OCI-LY1 (cell line): ENCODE data around the gene KCNMB1.

Experiments
- CTCF ChIP-seq: fragments of 200-600 bp; sonication (generic), shearing (Covaris generic); IDR thresholded peaks from 2 replicates; pipeline ENCODE4 v1.5.1; 2017; ENCODE audit warnings: mild to moderate bottlenecking, antibody characterized with exemption, low read length, moderate library complexity, mixed read lengths
- EZH2 ChIP-seq: fragments of 200-600 bp; sonication (generic), shearing (Covaris generic); IDR thresholded peaks from 2 replicates; pipeline ENCODE4 v1.8.0; 2017; ENCODE audit warnings: borderline replicate concordance, mixed run types, mild to moderate bottlenecking, antibody characterized with exemption, low read length, moderate library complexity, mixed read lengths

DNA sequence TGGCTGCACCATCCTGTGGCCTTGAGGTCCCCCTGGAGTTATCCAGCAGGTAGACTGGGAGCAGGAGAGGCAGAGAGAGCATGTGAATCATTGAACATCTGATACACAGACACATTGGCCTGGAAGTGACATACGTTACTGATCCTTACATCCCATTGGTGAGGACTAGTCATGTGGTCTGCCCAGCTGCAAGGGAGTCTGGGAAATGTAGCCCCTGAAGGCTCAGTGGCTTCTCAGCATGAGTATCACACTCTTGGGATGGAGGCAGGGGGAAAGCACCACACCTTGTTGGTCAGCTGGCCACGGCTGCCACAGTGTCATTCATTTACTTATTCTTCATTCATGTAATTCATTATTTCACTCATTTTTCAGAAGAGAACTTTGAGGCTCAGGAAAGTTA, 13.3 kb upstream of the KCNMB1 start:
- no peak for TF ChIP-seq CTCF
- no peak for TF ChIP-seq EZH2
